ENCODE results near the gene CAPN3.
"Not testable (repeated sequence)": the region's sequence is repeated elsewhere in the genome, so short reads cannot be mapped to it uniquely, and the experiment has no call there.

The CAPN3 gene

DNA sequence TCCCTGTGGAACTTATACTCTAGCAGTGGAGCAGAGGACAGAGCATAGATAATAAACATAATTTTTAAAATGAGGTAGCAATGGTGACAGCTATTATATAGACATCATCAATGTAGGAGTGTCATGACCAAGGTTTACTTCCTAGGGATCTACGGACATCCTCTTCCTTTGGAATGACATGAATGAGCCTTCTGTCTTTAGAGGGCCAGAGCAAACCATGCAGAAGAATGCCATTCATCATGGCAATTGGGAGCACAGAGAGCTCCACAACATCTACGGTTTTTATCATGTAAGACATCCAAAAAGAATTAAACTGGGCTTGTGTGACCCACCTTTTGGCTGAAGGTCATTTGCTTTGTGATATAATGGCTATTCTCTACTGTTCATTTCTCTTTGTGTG, 30.1 kb upstream of the CAPN3 start:
- TF ChIP-seq, protein P1, sequence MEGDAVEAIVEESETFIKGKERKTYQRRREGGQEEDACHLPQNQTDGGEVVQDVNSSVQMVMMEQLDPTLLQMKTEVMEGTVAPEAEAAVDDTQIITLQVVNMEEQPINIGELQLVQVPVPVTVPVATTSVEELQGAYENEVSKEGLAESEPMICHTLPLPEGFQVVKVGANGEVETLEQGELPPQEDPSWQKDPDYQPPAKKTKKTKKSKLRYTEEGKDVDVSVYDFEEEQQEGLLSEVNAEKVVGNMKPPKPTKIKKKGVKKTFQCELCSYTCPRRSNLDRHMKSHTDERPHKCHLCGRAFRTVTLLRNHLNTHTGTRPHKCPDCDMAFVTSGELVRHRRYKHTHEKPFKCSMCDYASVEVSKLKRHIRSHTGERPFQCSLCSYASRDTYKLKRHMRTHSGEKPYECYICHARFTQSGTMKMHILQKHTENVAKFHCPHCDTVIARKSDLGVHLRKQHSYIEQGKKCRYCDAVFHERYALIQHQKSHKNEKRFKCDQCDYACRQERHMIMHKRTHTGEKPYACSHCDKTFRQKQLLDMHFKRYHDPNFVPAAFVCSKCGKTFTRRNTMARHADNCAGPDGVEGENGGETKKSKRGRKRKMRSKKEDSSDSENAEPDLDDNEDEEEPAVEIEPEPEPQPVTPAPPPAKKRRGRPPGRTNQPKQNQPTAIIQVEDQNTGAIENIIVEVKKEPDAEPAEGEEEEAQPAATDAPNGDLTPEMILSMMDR (IDR thresholded peaks at IDR 0.05; ENCODE audit: low read depth, low read length), result no peak
- H3K4me3 ChIP-seq (replicated peaks in 1 of 2; ENCODE audit: low read depth in 2 of 2, low read length in 2 of 2), result no peak overlapping the region
- no peak for DNase-seq (ENCODE audit: low read depth in 2 of 2)

DNA sequence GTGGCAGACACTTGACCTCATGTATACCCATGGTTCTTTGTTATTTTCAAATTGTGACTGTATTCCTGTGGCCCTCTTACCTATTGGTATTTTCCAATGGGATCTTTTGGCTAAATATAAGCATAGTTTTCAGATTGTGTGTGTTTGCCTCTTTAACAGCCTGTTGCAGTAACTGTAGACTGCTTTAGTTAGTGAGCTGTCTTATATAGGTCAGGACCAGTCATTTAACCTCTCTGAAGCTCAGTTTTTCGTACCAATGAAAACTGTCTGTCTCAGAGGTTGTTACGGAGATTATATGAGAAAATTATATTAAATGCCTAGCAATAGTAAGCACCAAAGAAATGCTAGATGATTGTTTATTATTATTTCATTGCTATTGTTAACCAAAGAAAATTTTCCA, 29.3 kb upstream of the CAPN3 start:
- TF ChIP-seq, protein P1 (IDR thresholded peaks at IDR 0.05; ENCODE audit: low read depth, low read length), result no peak
- no peak for DNase-seq (ENCODE audit: low read depth in 2 of 2)
- no peak overlapping the region for H3K4me3 ChIP-seq (replicated peaks in 1 of 2; ENCODE audit: low read depth in 2 of 2, low read length in 2 of 2)

DNA sequence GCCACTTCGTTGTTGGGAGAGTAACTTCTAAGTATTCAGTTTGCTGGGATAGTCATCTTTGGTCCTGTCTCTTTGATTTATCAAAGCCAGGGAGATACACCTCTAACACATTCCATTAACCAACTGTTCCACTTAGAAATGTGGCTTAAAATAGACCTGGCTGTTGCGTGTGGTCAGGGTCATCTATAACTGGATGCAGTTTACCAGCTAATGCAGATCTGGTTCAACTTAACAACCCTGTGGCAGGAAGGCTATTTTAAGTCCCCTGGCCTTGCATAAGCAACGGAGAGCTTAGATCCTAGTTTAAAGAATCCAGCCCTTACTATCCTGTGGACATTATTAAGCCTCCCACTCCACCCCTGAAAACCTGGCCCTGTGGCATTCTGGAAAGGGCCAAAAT, 28.1 kb upstream of the CAPN3 start:
- TF ChIP-seq, protein P1 (IDR thresholded peaks at IDR 0.05; ENCODE audit: low read depth, low read length), result no peak
- DNase-seq (ENCODE audit: low read depth in 2 of 2), result no peak
- no peak overlapping the region for H3K4me3 ChIP-seq (replicated peaks in 1 of 2; ENCODE audit: low read depth in 2 of 2, low read length in 2 of 2)

DNA sequence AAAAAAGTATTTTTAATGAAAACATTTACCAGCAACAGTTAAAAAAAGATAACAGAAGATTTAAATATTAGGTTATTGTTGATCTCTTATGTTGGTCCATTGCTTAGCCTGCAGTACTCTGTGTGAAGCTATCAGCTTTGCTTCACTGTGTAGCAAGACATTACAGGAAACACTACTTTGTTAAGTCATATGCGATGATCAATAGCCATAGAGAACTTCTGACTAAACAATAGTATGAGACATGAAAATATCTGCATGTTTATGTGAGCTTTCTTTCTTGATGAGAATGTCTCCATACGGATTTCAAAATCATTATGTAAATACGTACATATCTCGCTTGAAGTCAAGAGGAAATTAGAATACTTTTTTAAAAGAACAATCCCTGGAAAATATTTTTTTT, 27.0 kb upstream of the CAPN3 start:
- no peak overlapping the region for H3K4me3 ChIP-seq (replicated peaks in 1 of 2; ENCODE audit: low read depth in 2 of 2, low read length in 2 of 2)
- TF ChIP-seq, protein P1 (IDR thresholded peaks at IDR 0.05; ENCODE audit: low read depth, low read length), result no peak
- peak; percentile 41 to 89 for DNase-seq (ENCODE audit: low read depth in 2 of 2)

DNA sequence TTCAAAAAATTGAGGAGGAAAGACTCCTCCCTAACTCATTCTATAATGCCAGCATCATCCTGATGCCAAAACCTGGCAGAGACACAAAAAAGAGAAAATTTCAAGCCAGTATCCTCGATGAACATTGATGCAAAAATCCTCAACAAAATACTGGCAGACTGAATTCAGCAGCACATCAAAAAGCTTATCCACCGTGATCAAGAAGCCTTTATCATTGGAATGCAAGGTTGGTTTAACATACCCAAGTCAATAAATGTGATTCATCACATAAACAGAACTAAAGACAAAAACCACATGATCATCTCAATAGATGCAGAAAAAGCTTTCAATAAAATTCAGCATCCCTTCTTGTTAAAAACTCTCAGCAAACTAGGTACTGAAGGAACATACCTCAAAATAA, 24.2 kb upstream of the CAPN3 start:
- TF ChIP-seq, protein P1 (IDR thresholded peaks at IDR 0.05; ENCODE audit: low read depth, low read length), result no peak
- no peak for DNase-seq (ENCODE audit: low read depth in 2 of 2)
- no peak overlapping the region for H3K4me3 ChIP-seq (replicated peaks in 1 of 2; ENCODE audit: low read depth in 2 of 2, low read length in 2 of 2)

DNA sequence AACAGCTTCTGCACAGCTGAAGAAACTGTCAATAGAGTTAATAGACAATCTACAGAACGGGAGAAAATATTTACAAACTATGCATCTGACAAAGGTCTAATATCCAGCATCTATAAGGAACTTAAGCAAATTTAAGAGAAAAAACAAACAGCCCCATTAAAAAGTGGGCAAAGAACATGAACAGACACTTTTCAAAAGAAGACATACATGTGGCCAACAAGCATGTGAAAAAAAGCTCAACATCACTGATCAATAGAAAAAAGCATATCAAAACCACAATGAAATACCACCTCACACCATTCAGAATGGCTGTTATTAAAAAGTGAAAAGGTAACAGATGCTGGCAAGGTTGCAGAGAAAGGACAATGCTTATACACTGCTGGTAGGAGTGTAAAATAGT, 22.7 kb upstream of the CAPN3 start:
- not testable (repeated sequence) for DNase-seq (ENCODE audit: low read depth in 2 of 2); H3K4me3 ChIP-seq (replicated peaks in 1 of 2; ENCODE audit: low read depth in 2 of 2, low read length in 2 of 2)

DNA sequence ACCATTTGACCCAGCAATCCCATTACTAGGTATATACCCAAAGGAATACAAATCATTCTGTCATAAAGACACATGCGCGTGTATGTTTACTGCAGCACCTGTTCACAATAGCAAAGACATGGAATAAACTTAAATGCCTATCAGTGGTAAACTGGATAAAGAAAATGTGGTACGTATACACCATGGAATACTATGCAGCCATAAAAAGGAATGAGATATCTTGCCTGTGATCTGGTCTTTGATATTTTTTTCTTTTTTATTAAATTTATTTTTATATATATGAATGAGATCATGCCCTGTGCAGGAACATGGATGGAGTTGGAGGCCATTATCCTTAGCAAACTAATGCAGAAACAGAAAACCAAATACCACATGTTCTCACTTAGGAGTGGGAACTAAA, 22.2 kb upstream of the CAPN3 start:
- DNase-seq (ENCODE audit: low read depth in 2 of 2); H3K4me3 ChIP-seq (replicated peaks in 1 of 2; ENCODE audit: low read depth in 2 of 2, low read length in 2 of 2): not testable (repeated sequence)

DNA sequence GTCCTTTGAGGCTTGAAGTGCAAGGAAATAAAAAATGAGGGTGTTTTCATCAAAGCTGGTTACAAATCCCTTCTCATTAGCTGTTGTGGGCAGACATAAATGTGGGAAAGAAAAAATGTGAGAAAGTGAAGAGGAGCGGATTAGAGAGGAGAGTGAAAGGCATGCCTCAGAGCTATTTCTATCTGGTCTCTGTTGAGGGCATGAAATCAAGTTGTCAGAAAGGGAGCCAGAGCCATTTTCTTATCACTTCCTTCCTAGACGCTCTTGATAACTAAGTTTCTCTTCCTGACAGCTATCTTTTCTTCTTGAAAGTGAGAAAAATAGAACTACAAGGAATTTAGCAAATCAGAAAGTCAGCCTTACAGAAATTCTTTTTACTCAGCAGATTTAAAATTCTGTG, 20.8 kb upstream of the CAPN3 start:
- TF ChIP-seq, protein P1 (IDR thresholded peaks at IDR 0.05; ENCODE audit: low read depth, low read length), result no peak
- peak in 1 of 2 donors; percentile 8 for DNase-seq (ENCODE audit: low read depth in 2 of 2)
- no peak overlapping the region for H3K4me3 ChIP-seq (replicated peaks in 1 of 2; ENCODE audit: low read depth in 2 of 2, low read length in 2 of 2)
